GM19351 (cell line): ENCODE results near the gene VPREB3.

Experiments
- ATAC-seq: cut with Tn5 transposase; IDR thresholded peaks from one replicate; pipeline ENCODE4 v1.9.1; 2021; ENCODE audit warnings: mild to moderate bottlenecking, moderate library complexity; ENCODE audit not compliant: unreplicated experiment

VPREB3 gene, protein sequence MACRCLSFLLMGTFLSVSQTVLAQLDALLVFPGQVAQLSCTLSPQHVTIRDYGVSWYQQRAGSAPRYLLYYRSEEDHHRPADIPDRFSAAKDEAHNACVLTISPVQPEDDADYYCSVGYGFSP

DNA sequence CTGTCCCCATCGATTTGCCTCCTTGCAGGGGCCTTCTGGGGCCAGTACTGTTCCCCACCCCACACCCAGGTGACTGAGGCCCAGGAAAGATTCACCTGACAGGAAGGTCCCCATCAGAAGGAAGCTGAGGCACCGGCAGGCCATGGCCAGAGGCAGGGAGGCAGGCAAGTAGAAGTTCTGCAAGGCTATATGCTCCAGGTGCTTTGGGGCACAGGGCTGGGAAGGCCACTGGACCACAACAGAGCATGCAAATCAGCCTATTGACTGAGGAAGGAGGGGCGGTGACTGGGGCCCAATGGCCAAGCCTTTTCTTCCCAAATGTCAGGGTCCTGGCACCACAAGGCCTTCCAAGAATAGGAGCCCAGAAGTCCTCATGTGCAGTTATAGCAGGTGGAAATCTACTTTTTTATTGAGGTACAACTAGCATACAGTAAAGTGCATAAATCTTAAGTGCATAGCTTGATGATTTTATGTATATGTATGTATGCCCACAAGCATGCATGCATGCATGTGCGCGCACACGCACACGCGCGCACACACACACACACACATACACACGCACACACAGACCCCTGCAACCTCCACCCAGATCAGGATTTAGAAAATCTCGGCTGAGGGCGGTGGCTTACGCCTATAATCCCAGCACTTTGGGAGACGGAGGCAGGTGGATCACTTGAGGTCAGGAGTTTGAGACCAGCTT lies at the start of gene VPREB3:
Gene VPREB3, minus strand, starts transcription at position 206 of the 700 bp plus-strand sequence. Its CDS starts 62 bp downstream, at position 144.
- ATAC-seq = no peak

DNA sequence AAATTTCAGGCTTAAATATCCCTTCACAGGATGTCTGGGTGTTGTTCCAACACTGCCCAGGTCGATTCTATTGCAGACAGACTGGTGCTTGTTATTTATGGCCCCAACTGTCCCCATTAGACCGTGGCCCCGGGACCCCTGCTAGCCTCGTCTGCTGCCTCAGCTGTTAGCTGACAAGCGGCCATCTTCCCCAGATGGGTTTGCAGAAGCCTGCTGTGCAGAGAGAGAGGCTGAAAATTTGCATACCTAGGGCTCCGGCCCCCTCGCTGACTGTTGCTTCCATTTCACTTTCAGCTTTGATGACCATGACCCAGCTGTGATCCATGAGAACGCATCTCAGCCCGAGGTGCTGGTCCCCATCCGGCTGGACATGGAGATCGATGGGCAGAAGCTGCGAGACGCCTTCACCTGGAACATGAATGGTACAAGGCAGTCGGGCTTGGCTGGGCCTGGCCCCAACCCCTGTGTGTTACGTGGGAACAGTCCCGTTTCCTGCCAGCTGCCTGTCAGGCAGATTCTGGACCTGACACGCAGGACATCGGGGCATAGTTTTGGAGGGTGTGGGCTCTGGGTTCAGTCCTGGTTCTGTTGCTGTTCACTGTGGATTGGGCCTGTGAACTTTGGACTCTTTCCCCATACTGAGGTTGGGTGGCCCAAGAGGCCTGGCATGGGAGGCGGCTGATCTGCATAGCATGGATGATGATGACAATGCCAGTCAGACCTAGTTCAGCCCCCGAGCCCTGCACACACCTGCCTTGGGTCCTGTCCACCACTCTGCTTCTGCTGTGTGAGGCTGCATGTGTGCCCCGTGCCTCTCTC lies 49.0 kb upstream of the VPREB3 start:
- ATAC-seq = no peak

DNA sequence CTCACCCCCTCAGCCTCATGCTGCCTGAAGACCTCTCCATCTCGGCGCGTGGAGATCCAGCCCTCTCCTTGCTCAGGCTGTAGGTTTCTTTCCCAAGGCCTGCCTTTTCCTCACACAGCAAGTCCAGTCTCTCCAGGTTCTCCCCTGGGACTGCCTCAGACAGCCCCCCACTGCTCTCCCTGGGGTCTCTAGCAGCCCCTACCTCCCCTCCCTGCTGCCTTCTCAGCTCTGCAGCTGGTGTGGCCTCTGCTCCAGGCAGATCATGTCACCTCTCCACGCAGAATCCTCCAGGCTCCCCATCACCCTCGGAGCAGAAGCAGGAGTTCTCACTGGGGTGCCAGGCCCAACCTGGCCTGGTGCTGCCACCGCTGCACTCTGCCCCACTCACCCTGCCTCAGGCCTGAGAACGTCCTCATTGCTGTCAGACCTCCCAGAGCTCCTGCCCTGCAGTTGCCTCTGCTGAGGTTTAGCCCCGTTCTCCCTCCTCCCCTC lies 47.7 kb upstream of the VPREB3 start:
- no peak for ATAC-seq

DNA sequence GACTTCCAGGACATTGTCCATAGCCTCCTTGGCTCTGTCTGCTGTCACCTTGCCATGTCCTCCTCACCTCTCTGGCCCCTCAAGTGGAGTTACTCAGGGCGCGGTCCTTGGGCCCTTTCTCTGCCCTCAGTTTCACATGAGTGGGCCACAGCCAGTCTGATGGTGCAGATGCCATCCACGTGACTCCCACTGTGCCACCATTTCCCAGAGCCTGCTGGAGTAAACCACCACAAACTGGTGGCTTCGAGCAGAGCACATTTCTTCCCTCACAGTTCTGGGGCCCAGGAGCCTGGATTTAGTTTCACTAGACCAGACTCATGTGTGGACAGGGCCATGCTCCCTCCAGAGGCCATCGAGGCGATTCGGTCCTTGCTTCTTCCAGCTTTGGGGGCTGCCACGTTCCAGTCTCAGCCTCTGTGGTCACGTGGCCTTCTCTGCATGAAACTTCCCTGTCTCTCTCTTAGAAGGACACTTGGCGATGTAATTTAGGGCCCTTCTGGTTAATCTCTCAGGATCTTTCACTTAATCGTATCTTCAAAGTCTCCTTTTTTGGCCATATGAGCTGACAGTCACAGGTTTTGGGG lies 47.1 kb upstream of the VPREB3 start:
- no peak for ATAC-seq

DNA sequence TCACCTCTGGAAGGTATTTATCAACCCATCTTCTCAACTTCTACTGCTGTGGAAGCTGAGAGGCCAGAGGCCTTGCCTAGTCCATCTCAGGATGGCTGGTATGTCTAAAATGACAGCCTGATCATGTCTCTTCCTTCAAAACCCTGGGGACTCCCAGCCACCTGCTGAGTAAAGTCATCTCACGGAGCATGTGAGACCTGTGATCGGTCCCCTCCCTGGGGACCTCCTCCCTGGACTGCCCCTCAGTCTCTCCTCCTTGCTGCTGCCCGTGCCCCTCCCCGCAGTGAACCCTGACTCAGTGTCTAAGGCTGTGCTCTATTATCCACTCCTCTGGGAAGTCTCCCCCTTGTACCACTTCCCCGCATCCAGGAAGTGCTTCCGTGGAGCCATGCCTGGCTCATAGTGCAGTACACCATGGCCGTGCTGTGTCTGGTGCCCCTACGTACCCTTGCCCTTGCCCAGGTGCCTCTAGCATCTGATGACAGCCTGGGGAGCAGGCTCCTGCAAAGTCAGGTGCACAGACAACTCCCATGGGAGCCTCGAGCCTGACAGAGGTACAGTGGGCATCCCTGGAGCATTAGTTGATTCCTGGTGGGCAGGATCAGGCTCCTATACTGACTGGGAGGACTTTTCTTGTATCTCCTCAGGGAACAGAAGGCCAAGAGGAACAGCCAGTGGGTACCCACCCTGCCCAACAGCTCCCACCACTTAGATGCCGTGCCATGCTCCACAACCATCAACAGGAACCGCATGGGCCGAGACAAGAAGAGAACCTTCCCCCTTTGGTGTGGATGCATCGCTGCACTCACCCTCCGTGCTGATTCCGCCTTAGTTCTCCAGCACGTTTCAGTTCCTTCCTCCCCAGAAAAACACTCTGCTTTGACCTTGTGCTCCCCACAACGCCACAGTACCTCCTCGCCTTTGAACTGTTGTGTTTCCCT lies 46.3 kb upstream of the VPREB3 start:
- ATAC-seq = no peak

DNA sequence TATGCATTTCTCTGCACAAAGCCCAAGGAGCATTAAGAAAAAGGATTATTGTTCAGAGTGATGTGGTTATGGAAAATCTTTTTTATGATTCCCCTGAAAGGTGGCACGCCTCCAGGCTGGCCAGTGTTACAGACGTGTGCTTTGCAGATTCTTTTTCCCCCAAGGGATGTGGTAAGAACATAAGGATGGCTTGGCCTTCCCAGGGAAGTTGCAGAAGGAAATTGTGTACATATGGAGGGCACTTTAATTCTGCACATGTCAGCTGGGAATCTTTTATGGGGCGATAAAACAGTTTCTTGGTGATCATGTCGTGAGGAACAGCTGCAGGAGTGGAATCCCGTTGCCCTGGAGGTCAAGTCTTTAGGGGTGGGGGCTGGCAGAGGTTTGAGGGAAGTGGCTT lies 42.2 kb upstream of the VPREB3 start:
- ATAC-seq = no peak

DNA sequence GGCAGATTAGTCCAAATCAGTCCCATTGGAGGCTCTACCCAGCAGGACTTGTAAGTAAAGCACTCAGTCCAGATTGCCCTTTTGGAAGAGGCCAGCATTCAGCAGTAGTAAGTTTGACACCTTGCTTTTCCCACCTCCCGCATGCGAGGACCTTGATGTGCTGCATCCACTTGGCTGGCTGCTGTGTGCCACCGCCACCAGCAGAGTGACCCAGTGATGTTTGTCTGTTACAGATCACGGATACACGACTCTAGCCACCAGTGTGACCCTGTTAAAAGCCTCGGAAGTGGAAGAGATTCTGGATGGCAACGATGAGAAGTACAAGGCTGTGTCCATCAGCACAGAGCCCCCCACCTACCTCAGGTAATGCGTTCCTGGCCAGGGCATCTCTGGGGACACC lies 39.1 kb upstream of the VPREB3 start:
- ATAC-seq = no peak

DNA sequence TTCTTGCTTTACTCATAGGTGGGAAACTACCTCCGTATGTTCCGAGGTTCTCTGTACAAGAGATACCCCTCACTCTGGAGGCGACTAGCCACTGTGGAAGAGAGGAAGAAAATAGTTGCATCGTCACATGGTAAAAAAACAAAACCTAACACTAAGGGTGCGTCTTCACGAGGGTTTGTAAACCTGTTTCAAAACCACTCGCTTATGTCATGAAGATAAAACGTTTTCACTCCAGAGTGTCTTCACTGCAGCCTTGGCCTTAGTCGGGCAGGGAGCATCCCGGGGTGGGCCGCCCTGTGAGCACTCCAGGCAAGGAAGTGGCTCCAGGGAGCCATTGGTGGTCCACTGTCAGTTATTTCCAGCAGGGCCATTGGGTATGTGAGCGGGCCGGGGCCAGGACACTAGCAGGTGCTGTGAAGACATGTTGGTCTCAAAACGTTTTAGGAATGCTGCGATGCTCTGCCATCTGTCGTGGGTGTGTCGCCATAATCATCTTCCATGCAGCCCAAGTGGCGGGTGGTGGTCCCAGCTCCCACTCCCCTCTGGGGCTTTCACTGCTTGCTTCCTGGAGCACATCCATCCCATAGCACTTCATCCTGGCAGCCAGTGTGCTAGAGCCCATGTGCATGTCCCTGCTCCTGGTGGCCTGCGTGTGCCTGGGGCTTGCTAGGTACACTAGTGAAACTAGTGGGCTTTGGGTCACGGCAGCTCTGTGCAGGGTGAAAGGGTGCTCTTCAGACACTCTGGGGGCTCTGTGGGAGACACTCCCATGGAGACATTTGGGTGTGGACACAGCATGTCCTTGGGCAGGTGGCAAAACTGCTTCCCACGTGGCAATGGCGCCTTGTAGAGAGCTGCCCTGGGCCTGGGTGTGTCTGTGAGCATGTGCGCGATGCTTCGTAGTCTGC lies 37.8 kb upstream of the VPREB3 start:
- no peak for ATAC-seq

DNA sequence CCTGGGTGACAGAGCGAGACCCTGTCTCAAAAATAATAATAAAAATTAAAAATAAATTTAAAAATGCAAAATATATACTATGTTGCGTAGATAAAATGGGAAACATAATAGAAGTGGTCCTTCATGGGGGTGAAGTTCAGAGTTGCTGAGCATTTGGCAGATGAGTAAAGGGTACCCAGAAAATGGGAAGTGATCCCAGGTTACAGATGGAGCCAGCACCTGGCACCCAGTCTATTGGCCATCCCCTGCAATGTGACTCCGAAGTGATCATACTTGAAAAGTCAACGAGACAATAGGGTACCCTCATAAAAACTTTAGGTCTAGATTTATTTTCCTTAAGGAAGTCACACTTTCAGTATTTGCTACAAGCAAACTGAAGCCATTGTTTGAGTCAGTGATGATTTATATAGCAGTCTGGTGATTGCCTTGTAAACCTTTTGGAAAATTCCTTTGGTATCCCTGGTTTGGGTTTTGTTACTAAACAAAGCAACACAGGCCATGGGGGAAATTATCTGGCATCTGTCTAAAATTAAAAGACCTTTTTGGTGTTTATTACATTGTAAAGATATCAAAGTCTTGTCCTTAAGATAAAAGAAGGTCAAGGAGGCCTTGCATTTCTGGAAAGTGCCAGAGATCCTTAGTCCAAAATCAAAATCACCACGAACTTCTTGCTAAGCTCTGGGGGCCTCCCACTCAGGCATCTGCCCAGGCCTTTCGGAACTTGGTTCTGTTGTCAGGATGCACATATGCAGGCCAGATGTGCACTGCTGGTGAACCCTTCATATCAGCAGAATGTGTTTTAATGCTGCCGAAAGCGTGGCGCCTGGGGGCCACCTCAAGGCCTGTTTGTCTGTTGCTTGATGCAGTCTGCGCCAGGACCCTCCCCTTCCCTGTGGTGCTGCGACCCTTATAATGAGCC lies 36.9 kb upstream of the VPREB3 start:
- no peak for ATAC-seq

DNA sequence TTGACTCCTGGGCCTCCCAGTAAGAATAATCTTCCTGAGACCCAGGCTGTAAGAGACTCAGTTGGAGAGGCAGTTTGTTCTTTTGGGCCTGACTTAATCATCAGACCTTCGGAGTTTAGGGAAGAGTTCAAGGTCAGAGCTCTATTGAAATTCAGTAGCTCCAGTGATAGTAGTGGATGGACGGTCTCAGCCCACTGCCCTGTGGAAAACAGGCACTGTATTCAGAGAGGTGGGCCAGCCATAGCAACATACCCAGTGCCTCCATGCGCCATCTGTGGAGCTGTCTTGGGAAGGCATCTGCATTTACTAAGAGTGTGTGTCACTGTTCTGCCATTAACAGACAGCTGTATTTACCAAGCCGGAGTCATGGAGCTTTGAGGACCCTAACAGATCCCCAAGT lies 35.4 kb upstream of the VPREB3 start:
- ATAC-seq = no peak

DNA sequence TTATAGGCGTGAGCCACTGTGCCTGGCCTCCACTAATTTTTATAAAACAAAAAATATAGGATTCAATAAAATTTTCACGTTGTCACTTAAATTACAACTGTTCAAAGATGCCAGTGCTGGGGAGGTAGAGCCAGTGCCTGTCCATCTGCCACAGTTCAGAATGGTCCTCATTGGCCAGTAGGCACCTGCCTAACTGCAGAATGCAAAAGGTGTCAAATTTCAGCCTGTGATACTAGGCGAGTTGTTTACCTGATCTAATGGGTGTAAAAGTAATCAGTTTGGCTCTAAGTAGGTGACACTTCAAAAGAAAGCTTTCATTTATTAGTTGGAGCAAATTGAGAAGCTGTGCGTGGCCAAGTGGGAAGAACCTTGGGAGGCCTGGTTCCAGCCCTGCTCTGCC lies 34.9 kb upstream of the VPREB3 start:
- no peak for ATAC-seq

DNA sequence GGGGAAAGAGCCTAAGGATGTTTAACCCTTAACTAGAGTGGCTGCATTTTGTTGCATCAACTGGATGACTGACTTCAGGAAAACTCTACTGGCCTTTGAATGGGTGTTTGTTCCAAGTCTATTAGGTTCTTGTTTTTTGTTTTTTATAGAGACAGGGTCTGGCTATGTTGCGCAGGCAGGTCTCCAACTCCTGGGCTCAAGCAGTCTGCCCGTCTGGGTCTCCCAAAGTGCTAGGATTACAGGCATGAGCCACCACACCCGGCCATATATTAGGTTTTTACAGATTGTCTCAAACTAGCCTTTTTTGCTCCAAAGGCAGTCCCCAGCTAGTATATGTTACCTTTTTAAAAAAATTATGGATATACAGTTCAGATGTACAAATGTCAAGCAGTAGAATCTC lies 33.7 kb upstream of the VPREB3 start:
- no peak for ATAC-seq

DNA sequence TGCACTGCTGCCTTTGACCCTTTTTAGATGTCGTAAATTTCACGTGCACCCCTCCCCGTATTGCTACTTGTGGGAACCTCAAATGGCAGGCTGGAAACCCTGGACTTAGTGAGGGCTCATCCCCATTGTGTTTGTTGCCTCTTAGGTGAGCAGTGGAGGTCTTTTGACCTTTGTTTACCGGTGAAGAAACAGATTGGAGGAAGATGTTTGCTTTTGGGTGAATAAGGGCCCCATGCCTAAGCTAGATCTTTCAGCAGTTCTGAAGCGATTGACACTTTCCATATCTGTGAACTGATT lies 33.3 kb upstream of the VPREB3 start:
- ATAC-seq = peak; percentile 20

DNA sequence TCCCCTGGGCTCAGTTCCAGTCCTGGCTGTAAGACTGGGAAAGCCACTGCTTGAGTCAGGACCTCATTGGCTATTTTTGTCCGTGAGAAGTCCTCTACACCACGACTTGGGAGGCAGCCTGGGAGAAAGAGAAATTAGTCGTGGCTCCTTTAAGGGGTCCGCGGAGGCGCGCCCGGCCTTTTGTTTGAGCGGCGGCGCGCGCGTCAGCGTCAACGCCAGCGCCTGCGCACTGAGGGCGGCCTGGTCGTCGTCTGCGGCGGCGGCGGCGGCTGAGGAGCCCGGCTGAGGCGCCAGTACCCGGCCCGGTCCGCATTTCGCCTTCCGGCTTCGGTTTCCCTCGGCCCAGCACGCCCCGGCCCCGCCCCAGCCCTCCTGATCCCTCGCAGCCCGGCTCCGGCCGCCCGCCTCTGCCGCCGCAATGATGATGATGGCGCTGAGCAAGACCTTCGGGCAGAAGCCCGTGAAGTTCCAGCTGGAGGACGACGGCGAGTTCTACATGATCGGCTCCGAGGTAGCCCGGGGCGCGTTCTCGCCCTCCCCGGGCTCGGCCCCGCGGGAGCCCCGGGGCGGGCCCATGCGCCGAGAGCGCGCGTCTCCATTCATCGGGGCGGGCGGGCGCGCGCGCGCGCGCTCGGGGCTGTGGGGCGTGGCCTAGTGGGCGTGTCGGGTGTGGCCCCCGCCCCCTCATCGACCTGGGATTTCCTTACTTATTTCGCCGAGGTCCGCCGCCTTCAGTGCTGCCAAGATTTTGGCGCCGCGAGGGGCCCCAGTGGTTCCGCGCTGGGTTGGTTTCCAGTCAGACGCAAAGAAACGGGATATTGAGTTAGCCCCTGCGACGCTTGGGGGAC lies 32.8 kb upstream of the VPREB3 start, which contains the start of gene SMARCB1:
Gene SMARCB1, plus strand, starts transcription at position 215 of the 848 bp plus-strand sequence. Its CDS starts 204 bp downstream, at position 419.
- ATAC-seq = peak; percentile 66

DNA sequence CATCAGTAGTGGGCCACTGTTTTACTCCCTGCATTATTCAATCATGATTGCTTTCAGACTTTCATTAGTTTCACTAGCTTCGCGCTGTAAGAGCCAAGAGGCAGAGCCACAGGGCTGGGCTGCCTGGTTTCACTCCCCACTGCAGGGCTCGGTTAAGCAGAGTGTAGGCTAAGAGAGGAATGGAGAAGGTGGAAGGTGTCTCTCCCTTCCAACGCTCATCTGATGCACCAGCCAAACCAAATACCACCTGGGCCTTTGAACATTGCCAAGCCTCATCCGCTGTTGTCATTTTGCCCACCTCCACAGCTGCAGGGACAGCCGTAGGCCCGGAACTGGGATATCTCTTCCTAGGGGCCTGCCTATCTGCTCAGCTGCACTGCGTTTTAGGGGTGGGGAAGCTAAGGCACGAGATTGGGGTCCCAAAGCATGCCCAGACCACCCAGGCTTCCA lies 32.1 kb upstream of the VPREB3 start:
- no peak for ATAC-seq

DNA sequence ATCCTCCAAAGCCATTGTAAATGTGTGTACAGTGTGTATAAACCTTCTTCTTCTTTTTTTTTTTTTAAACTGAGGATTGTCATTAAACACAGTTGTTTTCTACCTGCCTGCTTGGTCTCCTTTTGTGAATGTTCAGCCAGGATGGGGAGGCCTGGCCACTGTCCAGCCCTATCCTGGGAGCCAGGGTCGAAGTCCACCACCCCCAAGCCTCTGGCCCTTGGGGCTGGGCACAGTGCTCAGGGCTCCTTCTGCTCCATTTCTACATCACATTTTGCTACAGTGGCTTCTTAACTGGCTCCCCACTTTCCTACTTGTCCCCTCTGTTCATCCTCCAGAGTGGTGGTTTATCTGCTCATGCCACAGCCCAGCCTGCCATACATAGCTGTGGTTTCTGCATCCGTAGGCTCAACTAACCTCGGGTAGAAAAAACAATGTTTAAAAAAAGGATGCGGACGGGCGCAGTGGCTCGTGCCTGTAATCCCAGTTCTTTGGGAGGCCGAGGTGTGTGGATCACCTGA lies 30.0 kb upstream of the VPREB3 start:
- no peak for ATAC-seq
